ENCODE results near the gene GATAD2A.

The GATAD2A gene

GRCh38 chr19:19432732-19433131, 27.3 kb downstream of the GATAD2A start:
- Histone ChIP-seq H3K79me2 (ENCODE audit: insufficient read depth, low read depth) (peaks cover 82% of the 10 kb centered on the region), H3K4me2 (no peak overlapping the region), H3K36me3 (ENCODE audit: insufficient read depth) (no peaks in the 10 kb centered on the region; the same call in 1 of the 2 replicates), H2AFZ (ENCODE audit: low read depth) (no peak overlapping the region), H3K27ac (no peak overlapping the region), H3K4me1 (ENCODE audit: low read depth, poor library complexity, severe bottlenecking) (no peaks in the 10 kb centered on the region), H3K27me3 (ENCODE audit: insufficient read depth, low read depth) (no peaks in the 10 kb centered on the region), H4K20me1 (ENCODE audit: insufficient read depth) (peaks cover 4% of the 10 kb centered on the region; the same call in 1 of the 2 replicates), H3K4me3 (IDR thresholded peaks at IDR 0.05; ENCODE audit: insufficient read depth, low read depth, low read length) (no peak overlapping the region), H3K9ac (no peak overlapping the region)
- TF ChIP-seq CTCF (conservative IDR thresholded peaks at IDR 0.05; ENCODE audit: low read depth, low read length), result no peak

DNA sequence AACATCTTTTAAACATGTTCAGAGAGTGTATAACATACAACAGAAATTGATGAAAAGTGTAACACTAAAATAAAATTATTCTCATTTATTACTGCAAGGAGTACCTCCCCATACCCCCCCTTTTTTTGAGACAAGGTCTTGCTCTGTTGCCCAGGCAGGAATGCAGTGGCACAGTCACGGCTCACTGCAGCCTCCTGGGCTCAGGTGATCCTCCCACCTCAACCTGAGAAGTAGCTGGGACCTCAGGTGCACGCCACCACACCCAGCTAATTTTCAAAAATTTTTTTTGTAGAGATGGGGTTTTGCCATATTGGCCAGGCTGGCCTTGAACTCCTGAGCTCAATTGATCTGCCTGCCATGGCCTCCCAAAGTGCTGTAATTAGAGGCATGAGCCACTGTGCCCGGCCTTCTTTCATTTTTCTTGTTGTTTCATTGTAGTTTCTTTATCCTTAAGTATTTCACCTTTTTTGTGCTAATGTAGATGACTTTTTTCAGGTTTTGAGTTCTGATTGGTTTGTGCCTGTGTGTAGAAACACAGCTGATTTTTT, 28.3 kb downstream of the GATAD2A start:
- H3K4me2 ChIP-seq, result no peak overlapping the region

DNA sequence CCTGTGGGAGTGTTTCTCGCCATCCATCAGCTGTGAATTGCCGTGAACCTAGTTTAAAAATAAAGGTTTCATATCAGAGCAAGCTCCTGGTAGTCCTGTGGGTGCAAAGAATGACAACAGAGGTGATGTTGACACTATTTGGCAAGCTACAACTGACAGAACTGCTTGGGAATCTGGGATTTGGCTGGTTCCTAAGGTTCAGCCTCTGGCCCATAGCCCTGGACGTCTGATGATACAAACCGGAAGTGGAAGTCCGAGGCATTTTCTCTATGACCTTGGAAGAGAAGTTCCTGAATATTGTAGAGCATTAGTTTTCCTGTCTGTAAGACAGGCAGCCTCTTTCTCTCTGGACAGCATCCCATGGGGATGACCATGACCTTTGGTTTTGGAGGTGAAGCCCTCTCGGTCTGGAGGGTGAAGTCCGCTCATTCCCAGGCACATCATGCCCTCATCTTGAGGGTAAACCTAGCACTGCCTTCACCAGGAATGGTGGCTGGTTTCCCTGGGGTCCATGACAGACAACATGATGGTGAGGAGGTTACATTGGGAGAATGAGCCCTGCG, 29.1 kb downstream of the GATAD2A start:
- Histone ChIP-seq H3K79me2 (ENCODE audit: insufficient read depth, low read depth) (peaks cover 76% of the 10 kb centered on the region), H3K4me3 (IDR thresholded peaks at IDR 0.05; ENCODE audit: insufficient read depth, low read depth, low read length) (no peak overlapping the region), H3K36me3 (ENCODE audit: insufficient read depth) (no peaks in the 10 kb centered on the region), H3K27me3 (ENCODE audit: insufficient read depth, low read depth) (no peaks in the 10 kb centered on the region), H3K9ac (no peak overlapping the region), H3K27ac (no peak overlapping the region), H3K4me2 (no peak overlapping the region), H3K4me1 (ENCODE audit: low read depth, poor library complexity, severe bottlenecking) (no peaks in the 10 kb centered on the region), H4K20me1 (ENCODE audit: insufficient read depth) (no peaks in the 10 kb centered on the region; the same call in 1 of the 2 replicates), H2AFZ (ENCODE audit: low read depth) (no peak overlapping the region)
- no peak for TF ChIP-seq CTCF (conservative IDR thresholded peaks at IDR 0.05; ENCODE audit: low read depth, low read length)

More for the DNA sequence above, 28.3 kb downstream of the GATAD2A start:
- Histone ChIP-seq H4K20me1 (ENCODE audit: insufficient read depth) (peaks cover 4% of the 10 kb centered on the region; the same call in 1 of the 2 replicates), H3K4me3 (IDR thresholded peaks at IDR 0.05; ENCODE audit: insufficient read depth, low read depth, low read length) (no peak overlapping the region), H3K79me2 (ENCODE audit: insufficient read depth, low read depth) (peaks cover 76% of the 10 kb centered on the region), H3K27me3 (ENCODE audit: insufficient read depth, low read depth) (no peaks in the 10 kb centered on the region), H2AFZ (ENCODE audit: low read depth) (no peak overlapping the region), H3K36me3 (ENCODE audit: insufficient read depth) (no peaks in the 10 kb centered on the region), H3K9ac (no peak overlapping the region), H3K27ac (no peak overlapping the region), H3K4me1 (ENCODE audit: low read depth, poor library complexity, severe bottlenecking) (no peaks in the 10 kb centered on the region)
- TF ChIP-seq CTCF (conservative IDR thresholded peaks at IDR 0.05; ENCODE audit: low read depth, low read length), result no peak

DNA sequence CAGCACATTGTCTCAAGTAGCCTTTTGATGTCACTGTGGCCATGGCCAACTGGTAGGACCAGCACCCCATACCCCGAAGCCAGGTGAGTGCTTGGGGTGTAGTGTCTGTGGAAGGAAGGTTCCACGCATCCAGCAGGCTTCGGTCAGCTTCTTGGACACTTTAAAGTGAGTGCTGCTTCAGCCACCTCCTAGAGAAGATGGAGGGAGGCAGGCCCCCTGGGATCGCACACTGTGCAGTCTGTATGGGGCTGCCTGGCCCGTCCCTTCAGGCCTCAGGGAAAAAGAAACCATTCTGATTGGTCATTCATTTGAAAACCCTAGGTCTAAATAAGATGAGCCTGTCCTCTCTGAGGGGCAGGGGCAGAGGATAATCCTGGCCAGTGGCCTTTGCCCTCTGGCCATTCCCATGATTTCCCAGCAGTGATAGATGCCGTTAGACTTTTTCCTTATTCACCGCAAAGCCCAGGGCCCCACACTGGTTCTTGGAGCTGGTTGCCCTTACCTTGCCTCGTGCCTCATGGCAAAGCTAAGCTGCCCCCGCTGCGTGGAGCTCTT, 30.7 kb downstream of the GATAD2A start:
- H3K4me1 ChIP-seq (ENCODE audit: low read depth, poor library complexity, severe bottlenecking), result no peaks in the 10 kb centered on the region
- no peaks in the 10 kb centered on the region for H3K36me3 ChIP-seq (ENCODE audit: insufficient read depth)
- no peak overlapping the region for H3K4me2 ChIP-seq
- peaks cover 63% of the 10 kb centered on the region for H3K79me2 ChIP-seq (ENCODE audit: insufficient read depth, low read depth)
- no peak overlapping the region for H3K27ac ChIP-seq
- H3K27me3 ChIP-seq (ENCODE audit: insufficient read depth, low read depth), result no peaks in the 10 kb centered on the region
- TF ChIP-seq CTCF (conservative IDR thresholded peaks at IDR 0.05; ENCODE audit: low read depth, low read length), result no peak
- H3K9ac ChIP-seq, result no peak overlapping the region
- H3K4me3 ChIP-seq (IDR thresholded peaks at IDR 0.05; ENCODE audit: insufficient read depth, low read depth, low read length), result no peak overlapping the region
- H4K20me1 ChIP-seq (ENCODE audit: insufficient read depth), result no peaks in the 10 kb centered on the region; the same call in 1 of the 2 replicates
- H2AFZ ChIP-seq (ENCODE audit: low read depth), result no peak overlapping the region
